ENCODE data around the gene DLG1.

DLG1 gene

DNA sequence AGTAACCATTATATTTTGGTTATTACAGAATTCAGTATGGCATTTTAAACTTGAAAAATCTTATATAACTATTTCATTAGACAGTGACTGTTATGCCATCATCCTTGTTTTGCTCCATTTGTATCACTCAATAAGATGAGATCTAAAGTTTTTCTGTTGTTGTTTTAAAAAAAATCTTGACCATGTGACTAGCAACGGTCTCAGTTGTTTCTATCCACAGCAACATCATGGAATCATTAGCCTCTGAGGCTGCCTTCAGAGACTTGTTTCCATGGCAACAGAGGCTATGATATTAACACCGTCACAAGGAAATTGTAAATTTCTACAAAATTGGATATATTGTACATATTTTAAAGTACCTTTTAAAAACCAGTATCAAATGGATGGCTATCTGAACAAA lies 129.8 kb downstream of the DLG1 start:
- no peak for DNase-seq

DNA sequence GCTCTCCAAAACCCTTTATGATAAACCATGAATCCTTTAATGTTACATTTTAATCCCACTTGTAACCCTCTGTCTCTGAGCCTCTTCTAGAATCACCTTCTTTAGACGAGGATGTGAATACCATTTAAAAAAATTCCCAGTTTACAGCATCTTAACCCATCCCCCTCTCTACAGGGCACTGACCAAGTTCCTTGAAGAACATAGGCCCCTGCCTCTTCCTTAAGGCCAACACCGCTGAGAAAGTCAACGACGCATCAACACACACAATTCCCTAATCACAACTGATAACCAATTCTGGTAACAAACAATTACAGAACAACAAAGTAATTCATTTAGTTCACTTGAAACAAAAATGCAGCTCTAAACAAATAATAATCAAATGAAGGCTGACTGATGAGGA lies 130.3 kb downstream of the DLG1 start:
- DNase-seq = no peak

- DNase-seq = no peak
Observed at GRCh38 chr3:197167549-197167948, 130.9 kb downstream of the DLG1 start.

DNA sequence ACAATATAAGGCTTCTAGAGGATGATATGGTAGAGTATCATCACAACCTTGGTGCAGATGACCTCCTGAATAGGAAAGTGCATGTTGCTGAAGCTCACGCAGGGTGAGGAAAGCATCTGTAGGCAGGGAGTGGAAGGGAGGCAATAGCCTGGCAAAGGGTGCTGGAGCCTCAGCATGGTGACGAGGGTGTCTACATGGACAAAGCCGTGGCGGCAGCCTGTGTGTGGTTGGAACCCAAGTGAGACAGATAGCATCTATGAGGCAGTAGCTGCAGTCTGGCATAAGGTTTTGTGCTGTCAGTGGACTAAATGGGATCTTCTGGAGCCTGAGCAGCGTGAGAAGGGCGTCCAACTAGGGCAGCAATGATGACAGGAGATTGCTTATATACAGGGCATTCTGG lies 132.5 kb downstream of the DLG1 start:
- no peak for DNase-seq

- no peak for DNase-seq
Observed at GRCh38 chr3:197155046-197155445, 143.4 kb downstream of the DLG1 start.

GRCh38 chr3:197151580-197151979 lies 146.8 kb downstream of the DLG1 start:
- no peak for DNase-seq

GRCh38 chr3:197149528-197149927 lies 148.9 kb downstream of the DLG1 start:
- DNase-seq = no peak

DNA sequence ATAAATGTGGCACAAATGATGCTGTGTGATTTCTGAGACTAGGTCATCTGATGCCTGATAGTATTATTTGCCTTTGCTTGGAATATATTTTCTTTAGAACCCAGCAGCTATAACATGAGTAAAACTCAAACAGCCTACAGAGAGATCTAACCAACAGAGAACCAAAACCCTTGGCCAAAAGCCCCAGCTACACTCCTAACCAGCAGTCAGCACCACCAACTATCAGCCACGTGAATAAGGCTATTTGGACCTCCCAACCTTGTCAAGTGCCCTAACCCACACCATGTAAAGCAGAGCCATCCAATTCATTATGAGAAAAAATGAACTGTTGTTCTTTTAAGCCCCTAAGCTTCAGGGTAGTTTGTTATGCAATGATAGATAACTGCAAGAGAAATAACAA lies 154.2 kb downstream of the DLG1 start:
- no peak for DNase-seq

GRCh38 chr3:197139586-197139985 lies 158.8 kb downstream of the DLG1 start:
- DNase-seq = no peak

GRCh38 chr3:197137751-197138150 lies 160.7 kb downstream of the DLG1 start:
- DNase-seq = no peak

DNA sequence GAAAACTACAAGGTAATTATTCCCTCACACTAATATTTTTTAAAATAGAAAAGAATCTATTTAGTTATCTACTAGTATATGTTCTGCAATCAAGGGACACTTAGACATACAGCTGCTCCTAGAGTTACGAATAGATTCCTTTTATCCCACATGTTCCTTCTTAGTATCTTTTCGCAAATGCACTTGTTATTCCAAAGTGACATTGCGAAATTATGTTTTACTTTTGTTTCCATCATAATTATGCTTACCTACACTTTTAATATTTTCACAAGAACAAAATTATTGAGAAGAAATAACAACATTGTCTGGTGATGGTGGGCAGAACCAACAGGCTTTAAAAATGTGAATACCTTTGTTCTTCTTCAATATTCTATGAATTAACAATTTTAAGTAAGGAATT lies 161.7 kb downstream of the DLG1 start:
- no peak for DNase-seq

DNA sequence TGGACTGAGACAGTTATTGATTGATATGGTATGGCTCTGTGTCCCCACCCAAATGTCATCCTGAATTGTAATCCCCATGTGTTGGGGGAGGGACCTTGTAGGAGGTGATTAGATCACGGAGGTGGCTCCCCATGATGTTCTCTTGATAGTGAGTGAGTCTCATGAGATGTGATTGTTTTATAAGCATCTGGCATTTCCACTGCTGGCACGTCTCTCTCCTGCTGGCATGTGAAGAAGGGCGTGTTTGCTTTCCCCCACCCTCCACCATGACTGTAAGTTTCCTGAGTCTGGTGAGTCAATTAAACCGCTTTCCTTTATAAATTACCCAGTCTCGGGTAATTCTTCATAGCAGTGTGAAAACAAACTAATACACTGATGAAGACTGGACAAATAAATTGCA lies 163.2 kb downstream of the DLG1 start:
- DNase-seq = no peak

DNA sequence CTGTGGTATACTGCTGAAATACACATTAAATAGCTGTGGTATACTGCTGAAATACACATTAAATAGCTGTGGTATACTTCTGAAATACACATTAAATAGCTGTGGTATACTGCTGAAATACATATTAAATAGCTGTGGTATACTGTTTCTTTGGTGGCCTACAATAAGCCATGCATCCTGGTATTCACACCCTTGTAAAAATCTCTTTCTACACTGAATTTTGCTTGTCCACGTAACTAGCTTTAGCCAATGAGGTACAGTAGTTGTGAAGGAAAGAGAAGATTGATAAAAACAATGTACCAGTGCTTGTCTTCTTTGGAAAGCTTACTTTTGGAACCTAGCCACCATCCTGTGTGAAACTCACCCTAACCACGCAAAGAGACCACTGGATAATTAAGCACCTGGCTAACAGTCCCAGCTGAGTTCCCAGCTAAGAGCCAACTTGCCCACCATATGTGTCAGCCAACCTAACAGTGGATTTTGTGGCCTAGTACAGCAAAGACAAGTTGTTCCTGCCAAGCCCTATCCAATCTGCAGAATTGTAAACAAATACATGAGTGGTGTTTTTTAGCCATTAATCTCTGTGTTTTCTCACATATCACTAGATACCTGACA lies 165.4 kb downstream of the DLG1 start:
- no peak for DNase-seq

GRCh38 chr3:197125636-197126035 lies 172.8 kb downstream of the DLG1 start:
- DNase-seq = no peak

DNA sequence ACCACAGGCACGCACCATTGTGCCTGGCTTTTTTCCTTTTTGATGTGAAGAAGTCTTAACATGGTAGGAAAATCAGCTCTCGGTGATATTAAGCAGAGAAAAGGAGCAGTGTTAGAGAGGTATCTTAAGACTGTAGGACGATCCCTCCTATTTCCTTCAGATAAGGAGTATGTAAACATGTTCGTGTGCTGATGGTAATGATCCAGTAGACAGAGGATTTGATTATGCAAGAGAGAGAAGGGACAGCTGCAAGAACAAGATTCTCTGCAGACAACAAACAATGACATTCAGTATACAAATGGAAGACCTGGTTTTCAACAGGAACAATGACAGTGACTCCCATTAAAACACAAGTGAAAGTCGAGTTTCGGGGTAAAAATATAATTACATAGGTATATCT lies 173.7 kb downstream of the DLG1 start:
- no peak for DNase-seq

DNA sequence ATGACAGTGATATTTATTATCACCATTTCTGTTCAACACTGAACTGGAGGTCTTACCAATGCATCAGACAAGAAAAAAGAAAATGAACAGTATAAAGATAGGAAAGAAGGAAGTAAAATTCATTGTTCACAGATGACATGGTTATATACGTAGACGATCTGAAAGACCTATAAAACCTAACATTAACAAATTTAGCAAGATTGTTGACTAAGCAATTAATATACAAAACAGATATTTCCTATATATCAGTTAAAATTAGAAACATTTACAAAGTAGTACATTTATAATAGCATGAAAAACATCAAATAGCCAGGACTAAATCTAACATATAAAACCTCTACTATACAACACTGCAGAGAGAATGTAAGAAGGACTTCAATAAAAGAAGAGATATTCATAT lies 176.0 kb downstream of the DLG1 start:
- no peak for DNase-seq

DNA sequence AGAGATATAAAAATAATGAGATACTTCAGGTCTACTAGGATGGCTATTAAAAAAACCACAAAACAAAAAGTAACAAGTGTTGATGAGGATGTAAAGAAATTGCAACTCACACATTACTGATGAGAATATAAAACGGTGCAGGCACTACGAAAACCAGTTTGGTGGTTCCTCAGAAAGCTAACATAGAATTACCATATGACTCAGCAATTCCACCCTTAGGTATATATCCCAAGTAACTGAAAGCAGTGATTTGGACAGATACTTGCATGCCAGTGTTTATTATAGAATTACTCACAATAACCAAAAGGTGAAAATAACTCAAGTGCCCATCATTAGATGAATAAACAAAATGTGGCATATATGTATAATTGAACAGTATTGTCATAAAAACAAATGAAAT lies 181.3 kb downstream of the DLG1 start:
- DNase-seq = no peak

GRCh38 chr3:197114007-197114406 lies 184.4 kb downstream of the DLG1 start:
- DNase-seq = no peak

GRCh38 chr3:197111685-197112084 lies 186.7 kb downstream of the DLG1 start:
- DNase-seq = no peak

GRCh38 chr3:197105786-197106185 lies 192.6 kb downstream of the DLG1 start:
- DNase-seq = no peak

- DNase-seq = no peak
Observed at GRCh38 chr3:197104738-197105137, 193.7 kb downstream of the DLG1 start.

GRCh38 chr3:197103766-197104165 lies 194.6 kb downstream of the DLG1 start:
- DNase-seq = no peak

DNA sequence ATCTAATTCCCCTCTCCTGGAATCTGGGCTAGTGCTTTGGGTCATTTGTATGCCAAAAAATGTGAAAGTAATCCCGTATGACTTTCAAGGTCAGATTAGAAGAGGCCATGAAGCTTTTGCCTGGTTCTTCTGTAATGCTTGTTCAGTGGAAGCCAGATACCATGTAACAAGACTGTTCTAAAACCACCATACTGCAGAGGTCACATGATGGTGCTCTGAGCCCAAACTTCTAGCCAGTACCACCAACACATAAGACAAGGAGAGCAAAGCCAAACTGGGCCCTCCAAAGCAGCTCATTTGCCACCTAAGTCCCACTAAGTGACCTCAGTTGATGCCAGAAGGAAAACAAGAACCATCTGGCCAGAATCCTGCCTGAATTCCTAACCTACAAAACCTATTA lies 204.5 kb downstream of the DLG1 start:
- no peak for DNase-seq

GRCh38 chr3:197088370-197088769 lies 210.0 kb downstream of the DLG1 start:
- no peak for DNase-seq

DNA sequence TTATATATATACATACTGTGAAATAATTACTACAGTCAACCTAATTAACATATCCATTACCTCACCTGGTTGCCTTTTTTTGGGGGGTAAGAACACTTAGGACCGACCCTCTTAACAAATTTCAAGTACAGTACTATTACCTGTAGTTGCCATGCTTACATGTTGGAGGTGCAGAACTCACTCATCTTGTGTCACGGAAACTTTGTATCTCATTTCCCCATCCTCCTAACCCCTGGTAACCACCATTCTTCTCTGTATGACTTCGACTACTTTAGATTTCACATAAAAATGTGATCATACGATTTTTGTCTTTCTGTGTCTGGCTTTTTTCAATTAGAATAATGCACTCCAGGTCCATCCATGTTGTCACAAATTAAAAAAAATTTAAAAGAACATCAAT lies 213.3 kb downstream of the DLG1 start:
- DNase-seq = no peak

DNA sequence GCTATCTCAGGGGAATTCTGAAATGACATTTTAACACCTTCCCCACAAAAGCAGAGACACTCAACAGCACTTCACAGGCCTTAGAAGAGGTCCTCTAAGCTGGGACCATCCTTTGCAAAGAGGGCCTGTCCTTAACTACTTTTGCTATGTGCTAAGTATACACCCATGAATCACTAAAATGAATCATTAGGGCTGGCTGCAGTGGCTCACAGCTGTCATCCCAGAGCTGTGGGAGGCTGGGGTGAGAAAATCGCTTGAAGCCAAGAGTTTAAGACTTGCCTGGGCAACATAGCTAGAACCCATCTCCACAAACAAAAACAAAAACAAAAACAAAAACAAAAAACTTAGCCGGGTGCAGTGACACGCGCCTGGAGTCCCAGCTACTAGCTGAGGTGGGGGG lies 214.9 kb downstream of the DLG1 start:
- DNase-seq = peak; percentile 47 to 76
